ENCODE measurements around the gene AOX1.

DNA sequence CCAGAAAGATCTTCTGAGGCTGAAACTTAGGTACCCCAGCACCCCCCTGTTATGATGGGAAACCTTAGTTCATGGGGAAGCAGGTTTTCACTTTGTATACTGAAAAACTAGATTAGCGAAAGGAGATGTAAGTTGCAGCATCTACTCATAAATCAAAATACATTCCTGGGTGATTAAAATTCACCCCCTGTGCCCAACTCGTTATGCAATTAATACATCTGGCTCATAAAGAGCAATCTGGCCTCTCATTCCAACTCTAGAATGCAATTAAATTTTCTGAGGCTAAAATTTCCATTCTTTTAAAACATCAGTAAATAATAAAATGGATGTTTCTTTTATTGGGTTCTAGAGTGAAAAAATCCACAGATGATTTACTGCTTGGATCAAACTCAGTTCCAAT is 115.0 kb downstream of the AOX1 start:
- TF ChIP-seq, protein P1, sequence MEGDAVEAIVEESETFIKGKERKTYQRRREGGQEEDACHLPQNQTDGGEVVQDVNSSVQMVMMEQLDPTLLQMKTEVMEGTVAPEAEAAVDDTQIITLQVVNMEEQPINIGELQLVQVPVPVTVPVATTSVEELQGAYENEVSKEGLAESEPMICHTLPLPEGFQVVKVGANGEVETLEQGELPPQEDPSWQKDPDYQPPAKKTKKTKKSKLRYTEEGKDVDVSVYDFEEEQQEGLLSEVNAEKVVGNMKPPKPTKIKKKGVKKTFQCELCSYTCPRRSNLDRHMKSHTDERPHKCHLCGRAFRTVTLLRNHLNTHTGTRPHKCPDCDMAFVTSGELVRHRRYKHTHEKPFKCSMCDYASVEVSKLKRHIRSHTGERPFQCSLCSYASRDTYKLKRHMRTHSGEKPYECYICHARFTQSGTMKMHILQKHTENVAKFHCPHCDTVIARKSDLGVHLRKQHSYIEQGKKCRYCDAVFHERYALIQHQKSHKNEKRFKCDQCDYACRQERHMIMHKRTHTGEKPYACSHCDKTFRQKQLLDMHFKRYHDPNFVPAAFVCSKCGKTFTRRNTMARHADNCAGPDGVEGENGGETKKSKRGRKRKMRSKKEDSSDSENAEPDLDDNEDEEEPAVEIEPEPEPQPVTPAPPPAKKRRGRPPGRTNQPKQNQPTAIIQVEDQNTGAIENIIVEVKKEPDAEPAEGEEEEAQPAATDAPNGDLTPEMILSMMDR (IDR thresholded peaks at IDR 0.05; ENCODE audit: low read depth, low read length, poor library complexity, severe bottlenecking), result no peak
- TF ChIP-seq EZH2phosphoT487 (IDR thresholded peaks at IDR 0.05; ENCODE audit: borderline replicate concordance, low read length), result no peak
